ENCODE results near the gene NLGN4X. TPM values are rescaled to one million over a fixed set of nuclear protein-coding genes. Genes with fewer than 3 reads are reported as not detected.

Gene NLGN4X
- total RNA-seq, 1 donor from 2014 or later = 11.5 TPM

DNA sequence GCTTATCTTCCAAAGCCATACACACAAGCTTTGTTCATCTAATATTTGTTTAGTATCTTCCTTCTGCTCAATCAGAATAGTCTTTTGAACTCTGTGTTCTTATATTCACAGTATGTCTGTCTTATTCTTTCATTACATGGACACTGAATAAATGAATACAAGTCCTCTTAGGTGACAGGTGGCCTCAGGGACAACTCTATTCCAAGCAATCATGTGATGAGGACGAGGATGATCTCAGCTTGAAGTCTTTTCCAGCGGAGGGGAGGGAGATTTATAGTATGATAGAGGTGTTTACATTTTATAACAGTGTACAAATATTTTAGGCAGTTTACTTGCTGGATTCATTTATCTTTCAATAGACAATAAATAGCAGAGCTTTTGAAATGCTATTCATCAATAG lies 300.4 kb downstream of the NLGN4X start:
- FAIRE-seq = peak; percentile 13
- Histone ChIP-seq H3K36me3 (ENCODE audit: insufficient read depth, low read length) (no peaks in the 10 kb centered on the region), H3K79me2 (ENCODE audit: insufficient read depth, low read length) (no peaks in the 10 kb centered on the region), H3K4me3 (ENCODE audit: insufficient read depth, low read depth, low read length) (no peak overlapping the region), H3K27me3 (ENCODE audit: insufficient read depth, low read length) (no peaks in the 10 kb centered on the region), H3K9me3 (ENCODE audit: insufficient read depth, low read depth, low read length) (no peaks in the 10 kb centered on the region), H4K20me1 (ENCODE audit: insufficient read depth, low read length) (no peaks in the 10 kb centered on the region), H3K4me1 (ENCODE audit: insufficient read depth, low read length) (no peaks in the 10 kb centered on the region), H3K4me2 (ENCODE audit: low read length) (no peak overlapping the region), H3K27ac (ENCODE audit: low read depth, low read length) (no peak overlapping the region), H3K9ac (ENCODE audit: low read length) (no peak overlapping the region), H2AFZ (ENCODE audit: low read depth, low read length) (no peak overlapping the region)
- Mint-ChIP-seq H3K4me1 (ENCODE audit: low read depth, unreplicated experiment) (peaks cover 4% of the 10 kb centered on the region), H3K27ac (ENCODE audit: unreplicated experiment) (no peak overlapping the region), H3K4me3 (ENCODE audit: unreplicated experiment) (no peak overlapping the region), H3K36me3 (ENCODE audit: low read depth, unreplicated experiment) (no peaks in the 10 kb centered on the region), H3K9me3 (ENCODE audit: unreplicated experiment) (no peaks in the 10 kb centered on the region), H3K27me3 (ENCODE audit: low read depth, unreplicated experiment) (no peaks in the 10 kb centered on the region)
- no peak for TF ChIP-seq EZH2 (IDR thresholded peaks at IDR 0.05; ENCODE audit: insufficient read depth, low read length)
- TF ChIP-seq, protein P1, sequence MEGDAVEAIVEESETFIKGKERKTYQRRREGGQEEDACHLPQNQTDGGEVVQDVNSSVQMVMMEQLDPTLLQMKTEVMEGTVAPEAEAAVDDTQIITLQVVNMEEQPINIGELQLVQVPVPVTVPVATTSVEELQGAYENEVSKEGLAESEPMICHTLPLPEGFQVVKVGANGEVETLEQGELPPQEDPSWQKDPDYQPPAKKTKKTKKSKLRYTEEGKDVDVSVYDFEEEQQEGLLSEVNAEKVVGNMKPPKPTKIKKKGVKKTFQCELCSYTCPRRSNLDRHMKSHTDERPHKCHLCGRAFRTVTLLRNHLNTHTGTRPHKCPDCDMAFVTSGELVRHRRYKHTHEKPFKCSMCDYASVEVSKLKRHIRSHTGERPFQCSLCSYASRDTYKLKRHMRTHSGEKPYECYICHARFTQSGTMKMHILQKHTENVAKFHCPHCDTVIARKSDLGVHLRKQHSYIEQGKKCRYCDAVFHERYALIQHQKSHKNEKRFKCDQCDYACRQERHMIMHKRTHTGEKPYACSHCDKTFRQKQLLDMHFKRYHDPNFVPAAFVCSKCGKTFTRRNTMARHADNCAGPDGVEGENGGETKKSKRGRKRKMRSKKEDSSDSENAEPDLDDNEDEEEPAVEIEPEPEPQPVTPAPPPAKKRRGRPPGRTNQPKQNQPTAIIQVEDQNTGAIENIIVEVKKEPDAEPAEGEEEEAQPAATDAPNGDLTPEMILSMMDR (IDR thresholded peaks at IDR 0.05; ENCODE audit: insufficient read depth, low read depth, low read length) = no peak
- DNase-seq (ENCODE audit: low read depth) = no peak

DNA sequence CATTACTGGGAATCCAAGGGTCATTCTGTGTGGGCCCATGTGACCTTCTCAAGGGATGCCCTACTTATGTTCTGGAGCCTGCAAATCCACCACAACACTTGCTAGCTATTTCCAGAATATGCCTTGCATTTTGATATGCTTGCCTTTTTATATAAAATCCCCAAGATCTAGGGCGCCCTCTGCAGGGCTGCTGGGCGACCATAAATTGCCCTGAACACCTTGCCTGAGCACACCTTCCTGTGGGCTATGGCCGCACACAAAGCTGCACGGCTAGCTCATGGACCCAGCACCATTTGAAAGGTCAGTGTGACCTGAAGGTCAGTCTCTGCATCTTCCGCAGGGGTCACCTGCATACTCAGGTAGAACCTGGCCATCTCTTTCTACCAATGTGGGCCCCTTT lies 311.7 kb downstream of the NLGN4X start:
- H3K4me2 ChIP-seq (ENCODE audit: low read length) = no peak overlapping the region
- no peak for FAIRE-seq
- H3K27ac Mint-ChIP-seq (ENCODE audit: unreplicated experiment) = no peak overlapping the region

DNA sequence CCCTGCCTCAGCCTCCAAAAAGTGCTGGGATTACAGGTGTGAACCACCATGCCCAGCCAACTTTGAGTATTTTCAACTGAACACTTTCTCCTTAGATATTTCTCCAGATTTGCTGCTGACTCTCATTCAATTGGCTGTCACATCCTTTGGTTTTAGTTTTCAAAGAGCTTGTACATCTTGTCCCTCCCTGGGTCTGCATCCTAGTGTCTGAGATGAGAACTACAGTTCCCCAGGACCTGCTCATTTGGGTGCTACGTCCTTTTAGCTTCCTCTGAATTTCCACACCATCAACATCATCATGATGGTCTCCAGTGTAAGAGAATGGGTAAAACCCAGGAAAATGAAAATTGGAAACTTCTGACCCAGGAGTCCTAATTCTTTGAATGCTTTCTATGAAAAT lies 312.9 kb downstream of the NLGN4X start:
- Histone ChIP-seq H3K4me3 (ENCODE audit: insufficient read depth, low read depth, low read length) (no peak overlapping the region), H3K79me2 (ENCODE audit: insufficient read depth, low read length) (no peaks in the 10 kb centered on the region), H3K9ac (ENCODE audit: low read length) (no peak overlapping the region), H3K9me3 (ENCODE audit: insufficient read depth, low read depth, low read length) (no peaks in the 10 kb centered on the region), H4K20me1 (ENCODE audit: insufficient read depth, low read length) (no peaks in the 10 kb centered on the region), H3K4me1 (ENCODE audit: insufficient read depth, low read length) (no peaks in the 10 kb centered on the region), H3K36me3 (ENCODE audit: insufficient read depth, low read length) (no peaks in the 10 kb centered on the region), H3K27me3 (ENCODE audit: insufficient read depth, low read length) (no peaks in the 10 kb centered on the region), H3K27ac (ENCODE audit: low read depth, low read length) (no peak overlapping the region), H2AFZ (ENCODE audit: low read depth, low read length) (no peak overlapping the region), H3K4me2 (ENCODE audit: low read length) (no peak overlapping the region)
- no peaks in the 10 kb centered on the region for H3K4me1 Mint-ChIP-seq (ENCODE audit: low read depth, unreplicated experiment)
- TF ChIP-seq EZH2 (IDR thresholded peaks at IDR 0.05; ENCODE audit: insufficient read depth, low read length) = no peak
- TF ChIP-seq, protein P1 (IDR thresholded peaks at IDR 0.05; ENCODE audit: insufficient read depth, low read depth, low read length) = no peak
- H3K9me3 Mint-ChIP-seq (ENCODE audit: unreplicated experiment) = no peaks in the 10 kb centered on the region
- H3K36me3 Mint-ChIP-seq (ENCODE audit: low read depth, unreplicated experiment) = no peaks in the 10 kb centered on the region
- DNase-seq (ENCODE audit: low read depth) (no peak), FAIRE-seq (no peak)
- no peak overlapping the region for H3K4me3 Mint-ChIP-seq (ENCODE audit: unreplicated experiment)
- H3K27me3 Mint-ChIP-seq (ENCODE audit: low read depth, unreplicated experiment) = no peaks in the 10 kb centered on the region
- no peak overlapping the region for H3K27ac Mint-ChIP-seq (ENCODE audit: unreplicated experiment)

More for the DNA sequence above, 311.7 kb downstream of the NLGN4X start:
- Histone ChIP-seq H4K20me1 (ENCODE audit: insufficient read depth, low read length) (no peaks in the 10 kb centered on the region), H3K9me3 (ENCODE audit: insufficient read depth, low read depth, low read length) (no peaks in the 10 kb centered on the region), H3K79me2 (ENCODE audit: insufficient read depth, low read length) (no peaks in the 10 kb centered on the region), H3K36me3 (ENCODE audit: insufficient read depth, low read length) (no peaks in the 10 kb centered on the region), H3K4me3 (ENCODE audit: insufficient read depth, low read depth, low read length) (no peak overlapping the region), H3K27ac (ENCODE audit: low read depth, low read length) (no peak overlapping the region), H2AFZ (ENCODE audit: low read depth, low read length) (no peak overlapping the region), H3K27me3 (ENCODE audit: insufficient read depth, low read length) (no peaks in the 10 kb centered on the region), H3K9ac (ENCODE audit: low read length) (no peak overlapping the region), H3K4me1 (ENCODE audit: insufficient read depth, low read length) (no peaks in the 10 kb centered on the region)
- Mint-ChIP-seq H3K27me3 (ENCODE audit: low read depth, unreplicated experiment) (no peaks in the 10 kb centered on the region), H3K9me3 (ENCODE audit: unreplicated experiment) (no peaks in the 10 kb centered on the region), H3K4me3 (ENCODE audit: unreplicated experiment) (no peak overlapping the region), H3K36me3 (ENCODE audit: low read depth, unreplicated experiment) (no peaks in the 10 kb centered on the region), H3K4me1 (ENCODE audit: low read depth, unreplicated experiment) (no peaks in the 10 kb centered on the region)
- no peak for TF ChIP-seq EZH2 (IDR thresholded peaks at IDR 0.05; ENCODE audit: insufficient read depth, low read length)
- TF ChIP-seq, protein P1 (IDR thresholded peaks at IDR 0.05; ENCODE audit: insufficient read depth, low read depth, low read length) = no peak
- no peak for DNase-seq (ENCODE audit: low read depth)

All from astrocyte (in vitro differentiated cells and primary cell).